Tibial nerve (tissue), 4 donors: ENCODE measurements around the gene ITGAE.
A peak's percentile ranks its signal among the peaks of the same experiment; 100 is the strongest.

ENCODE experiments used
- CTCF ChIP-seq, 5 experiments: fragments of 200-600 bp in 3 of 5; fragments of 450-650 bp in 2 of 5; sonication (generic) in 3 of 5; IDR thresholded peaks; one replicate each; pipeline ENCODE4 v1.5.1; 2016 to 2019; ENCODE audit warnings: antibody characterized with exemption in 5 of 5, mild to moderate bottlenecking in 3 of 5, moderate library complexity in 2 of 5
- EP300 ChIP-seq, 2 donors: sonication (generic); formaldehyde crosslinking; IDR thresholded peaks; one replicate each; pipeline ENCODE4 v1.6.1; 2017; ENCODE audit warnings: antibody characterized with exemption in 2 of 2, mild to moderate bottlenecking in 1 of 2
- POLR2A ChIP-seq, 2 donors: fragments of 450-650 bp; IDR thresholded peaks; one replicate each; pipeline ENCODE4 v1.6.1; 2017; ENCODE audit warnings: antibody characterized with exemption in 2 of 2, mild to moderate bottlenecking in 2 of 2, moderate library complexity in 2 of 2

- peak in 3 of 5 experiments; percentile 7 to 59 (median 54) for TF ChIP-seq CTCF (IDR thresholded peaks at IDR 0.05)
- peak in 1 of 2 donors; percentile 43 for TF ChIP-seq POLR2A (IDR thresholded peaks at IDR 0.05)
- peak; percentile 82 to 88 for TF ChIP-seq EP300 (IDR thresholded peaks at IDR 0.05)
Measured at GRCh38 chr17:3723556-3724377, 77.2 kb downstream of the ITGAE start, which contains the start of gene HASPIN.
